ENCODE measurements around the gene NBL1. TPM values are rescaled to one million over a fixed set of nuclear protein-coding genes. Genes with fewer than 3 reads are reported as not detected.
A peak's percentile ranks its signal among the peaks of the same experiment; 100 is the strongest.

NBL1 gene
- total and polyA plus RNA-seq, 3 donors from 2014 or later = 44.3 to 141 (median 73.3) TPM

DNA sequence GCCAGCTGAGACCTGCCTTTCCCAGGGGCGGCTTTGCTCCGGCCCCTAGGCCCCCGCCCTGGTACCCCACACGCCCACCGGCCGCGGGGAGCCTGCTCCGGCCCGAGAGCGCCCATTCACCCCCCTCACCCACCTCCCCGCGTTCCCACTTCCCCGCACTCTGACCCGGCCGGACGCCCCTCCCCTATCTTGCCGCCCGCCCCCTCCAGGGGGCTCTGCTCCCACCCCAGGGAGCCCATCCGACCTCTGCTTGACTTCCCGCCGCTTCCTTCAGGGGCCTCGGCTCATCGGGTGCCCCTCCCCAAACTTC, 21.0 kb downstream of the NBL1 start:
- intact Hi-C loops (cut with DNase I; ENCODE audit: low total_unique reads) = no loop called here
- H3K4me3 ChIP-seq = peak overlapping the region; percentile 34 to 44
- WGBS, 2 donors = 0 to 1% methylated on average over 7 to 23 of the region's 23 CpGs

GRCh38 chr1:19665496-19666465, 21.7 kb downstream of the NBL1 start:
- no peaks in the 10 kb centered on the region for H3K36me3 ChIP-seq (ENCODE audit: low read depth, missing control alignments)
- no peaks in the 10 kb centered on the region for H3K27me3 ChIP-seq
- 15 to 16% methylated on average over 26 to 57 of the region's 84 CpGs for WGBS, 2 donors
- DNase-seq = no peak
- H3K4me3 ChIP-seq = peak overlapping the region; percentile 34 to 44
- intact Hi-C loops (cut with DNase I; ENCODE audit: low total_unique reads) = no loop called here
- no peaks in the 10 kb centered on the region for H3K9me3 ChIP-seq
- H3K4me1 ChIP-seq = no peaks in the 10 kb centered on the region
- H3K27ac ChIP-seq = no peak overlapping the region
- TF ChIP-seq, protein P1, sequence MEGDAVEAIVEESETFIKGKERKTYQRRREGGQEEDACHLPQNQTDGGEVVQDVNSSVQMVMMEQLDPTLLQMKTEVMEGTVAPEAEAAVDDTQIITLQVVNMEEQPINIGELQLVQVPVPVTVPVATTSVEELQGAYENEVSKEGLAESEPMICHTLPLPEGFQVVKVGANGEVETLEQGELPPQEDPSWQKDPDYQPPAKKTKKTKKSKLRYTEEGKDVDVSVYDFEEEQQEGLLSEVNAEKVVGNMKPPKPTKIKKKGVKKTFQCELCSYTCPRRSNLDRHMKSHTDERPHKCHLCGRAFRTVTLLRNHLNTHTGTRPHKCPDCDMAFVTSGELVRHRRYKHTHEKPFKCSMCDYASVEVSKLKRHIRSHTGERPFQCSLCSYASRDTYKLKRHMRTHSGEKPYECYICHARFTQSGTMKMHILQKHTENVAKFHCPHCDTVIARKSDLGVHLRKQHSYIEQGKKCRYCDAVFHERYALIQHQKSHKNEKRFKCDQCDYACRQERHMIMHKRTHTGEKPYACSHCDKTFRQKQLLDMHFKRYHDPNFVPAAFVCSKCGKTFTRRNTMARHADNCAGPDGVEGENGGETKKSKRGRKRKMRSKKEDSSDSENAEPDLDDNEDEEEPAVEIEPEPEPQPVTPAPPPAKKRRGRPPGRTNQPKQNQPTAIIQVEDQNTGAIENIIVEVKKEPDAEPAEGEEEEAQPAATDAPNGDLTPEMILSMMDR (IDR thresholded peaks at IDR 0.05) = no peak
- TF ChIP-seq POLR2A (IDR thresholded peaks at IDR 0.05) = no peak

More for the DNA sequence above, 21.0 kb downstream of the NBL1 start:
- Histone ChIP-seq H3K27ac (no peak overlapping the region), H3K4me1 (no peaks in the 10 kb centered on the region), H3K27me3 (no peaks in the 10 kb centered on the region), H3K36me3 (ENCODE audit: low read depth, missing control alignments) (no peaks in the 10 kb centered on the region), H3K9me3 (no peaks in the 10 kb centered on the region)
- DNase-seq = no peak
- TF ChIP-seq, protein P1 (IDR thresholded peaks at IDR 0.05) = no peak
- TF ChIP-seq POLR2A (IDR thresholded peaks at IDR 0.05) = no peak

GRCh38 chr1:19668888-19669287, 24.8 kb downstream of the NBL1 start:
- Histone ChIP-seq H3K4me3 (no peak overlapping the region), H3K9me3 (no peaks in the 10 kb centered on the region), H3K4me1 (no peaks in the 10 kb centered on the region), H3K36me3 (ENCODE audit: low read depth, missing control alignments) (no peaks in the 10 kb centered on the region), H3K27ac (no peak overlapping the region), H3K27me3 (no peaks in the 10 kb centered on the region)
- intact Hi-C loops (cut with DNase I; ENCODE audit: low total_unique reads) = no loop called here
- WGBS, 2 donors = 79 to 84% methylated on average over 8 of the region's 8 CpGs
- no peak for TF ChIP-seq POLR2A (IDR thresholded peaks at IDR 0.05)
- TF ChIP-seq, protein P1 (IDR thresholded peaks at IDR 0.05) = no peak
- no peak for DNase-seq

DNA sequence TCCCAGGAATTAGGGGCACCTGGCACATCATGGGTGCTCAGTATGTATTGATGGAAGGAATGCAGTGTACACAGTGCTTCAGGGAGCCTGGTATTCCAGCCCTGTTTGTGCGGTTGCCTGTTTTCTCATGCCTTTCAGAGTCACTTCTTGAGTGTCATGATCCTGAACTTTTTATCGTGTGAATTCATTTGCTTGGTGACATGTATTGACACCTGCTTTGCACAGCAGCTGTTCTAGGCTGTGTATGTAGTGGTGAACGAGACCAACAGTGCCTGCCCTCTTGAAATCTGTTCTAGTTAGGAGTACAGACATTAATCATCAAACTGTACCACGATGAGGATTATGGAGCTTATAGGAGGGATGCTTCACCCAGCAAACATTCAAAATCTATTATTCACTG, 26.7 kb downstream of the NBL1 start:
- 76 to 77% methylated on average over 4 of the region's 4 CpGs for WGBS, 2 donors

More for the DNA sequence above, 26.7 kb downstream of the NBL1 start:
- Histone ChIP-seq H3K4me1 (no peaks in the 10 kb centered on the region), H3K9me3 (no peaks in the 10 kb centered on the region), H3K27me3 (no peaks in the 10 kb centered on the region), H3K36me3 (ENCODE audit: low read depth, missing control alignments) (no peaks in the 10 kb centered on the region), H3K27ac (no peak overlapping the region), H3K4me3 (no peak overlapping the region)
- no peak for TF ChIP-seq POLR2A (IDR thresholded peaks at IDR 0.05)
- TF ChIP-seq, protein P1 (IDR thresholded peaks at IDR 0.05) = no peak
- intact Hi-C loops (cut with DNase I; ENCODE audit: low total_unique reads) = no loop called here
- DNase-seq = no peak
